Thyroid gland (tissue), 4 donors: ENCODE data around the gene LRMDA. TPM values are rescaled to one million over a fixed set of nuclear protein-coding genes. Genes with fewer than 3 reads are reported as not detected.

Experiments
- DNase-seq, 2 donors: peaks; one replicate each; pipeline ENCODE4 v3.0.0-alpha.2; 2019
- H3K27ac ChIP-seq, 3 donors: fragments of 200-600 bp; sonication (generic); 1 replicate in 2 of 3; 2 replicates in 1 of 3; pipeline ENCODE4 v1.5.1; 2016 to 2019; ENCODE audit warnings: mild to moderate bottlenecking in 1 of 3, moderate library complexity in 1 of 3
- H3K27me3 ChIP-seq: fragments of 200-600 bp; sonication (generic); one replicate; pipeline ENCODE4 v1.5.1; 2019
- H3K36me3 ChIP-seq, 2 donors: fragments of 200-600 bp; sonication (generic); one replicate each; pipeline ENCODE4 v1.5.1; 2016 to 2019
- H3K4me1 ChIP-seq, 2 donors: fragments of 200-600 bp; sonication (generic); one replicate each; pipeline ENCODE4 v1.5.1; 2017 to 2019
- H3K4me3 ChIP-seq, 3 donors: fragments of 200-600 bp; sonication (generic); replicated peaks in 1 of 3; 1 replicate in 2 of 3; 2 replicates in 1 of 3; pipeline ENCODE4 v1.5.1; 2016; ENCODE audit warnings: mild to moderate bottlenecking in 1 of 3
- H3K9me3 ChIP-seq: fragments of 200-600 bp; sonication (generic); one replicate; pipeline ENCODE4 v1.5.1; 2017
- CTCF ChIP-seq, 6 experiments: fragments of 200-600 bp in 3 of 6; fragments of 450-650 bp in 3 of 6; sonication (generic) in 3 of 6; IDR thresholded peaks; one replicate each; pipeline ENCODE4 v1.5.1; 2016 to 2019; ENCODE audit warnings: antibody characterized with exemption in 6 of 6, mild to moderate bottlenecking in 2 of 6, inconsistent platforms in 1 of 6, moderate library complexity in 1 of 6
- POLR2A ChIP-seq, 2 donors: fragments of 450-650 bp; IDR thresholded peaks; one replicate each; pipeline ENCODE4 v1.6.1; 2017; ENCODE audit warnings: antibody characterized with exemption in 2 of 2, mild to moderate bottlenecking in 2 of 2, moderate library complexity in 1 of 2
- WGBS, 2 donors: methylation state at CpG; one replicate each; pipeline ENCODE4 v1.1.5; 2017; 5-methylcytosine and 5-hydroxymethylcytosine counted together
- intact Hi-C: fragments of 100-400 bp; cut with DNase I; formaldehyde crosslinking; loops from one replicate; pipeline ENCODE4 v1.15.1; 2023
- total RNA-seq, 4 donors: library from RNA; depleted of rRNA; stranded (reverse); fragments of >200 nt; gene quantifications; one replicate each; pipeline ENCODE4 v1.2.3, GENCODE V29; 2016

Gene LRMDA
- total RNA-seq, 4 donors from 2014 or later: 16.5 to 31.7 (median 23.2) TPM

- Histone ChIP-seq H3K27ac (no peak overlapping the region), H3K4me3 (no peak overlapping the region), H3K9me3 (no peaks in the 10 kb centered on the region), H3K4me1 (peaks cover 5 to 9% of the 10 kb centered on the region in 2 donors), H3K27me3 (no peaks in the 10 kb centered on the region), H3K36me3 (no peaks in the 10 kb centered on the region)
- intact Hi-C loops: no loop called here
- TF ChIP-seq CTCF (IDR thresholded peaks at IDR 0.05) (no peak), POLR2A (IDR thresholded peaks at IDR 0.05) (no peak)
- DNase-seq: no peak
- 86 to 88% methylated on average over 11 of the region's 11 CpGs for WGBS, 2 donors
Measured at GRCh38 chr10:75726522-75727483, 295.4 kb downstream of the LRMDA start.

GRCh38 chr10:75730847-75731246, 299.4 kb downstream of the LRMDA start:
- Histone ChIP-seq H3K4me3 (no peak overlapping the region), H3K36me3 (no peaks in the 10 kb centered on the region), H3K9me3 (no peaks in the 10 kb centered on the region), H3K27ac (no peak overlapping the region), H3K4me1 (no peaks in the 10 kb centered on the region), H3K27me3 (no peaks in the 10 kb centered on the region)
- DNase-seq: no peak
- WGBS, 2 donors: 65 to 89% methylated on average over 1 of the region's 1 CpG
- intact Hi-C loops: no loop called here
- TF ChIP-seq POLR2A (IDR thresholded peaks at IDR 0.05) (no peak), CTCF (IDR thresholded peaks at IDR 0.05) (no peak)

GRCh38 chr10:75733135-75733890, 301.9 kb downstream of the LRMDA start:
- no peak for TF ChIP-seq POLR2A (IDR thresholded peaks at IDR 0.05)
- TF ChIP-seq CTCF (IDR thresholded peaks at IDR 0.05): no peak
- Histone ChIP-seq H3K27me3 (no peaks in the 10 kb centered on the region), H3K9me3 (no peaks in the 10 kb centered on the region), H3K27ac (no peak overlapping the region), H3K4me1 (no peaks in the 10 kb centered on the region), H3K36me3 (no peaks in the 10 kb centered on the region), H3K4me3 (no peak overlapping the region)
- 92 to 96% methylated on average over 2 of the region's 2 CpGs for WGBS, 2 donors
- DNase-seq: no peak
- intact Hi-C loops: no loop called here

GRCh38 chr10:75736151-75736640, 304.8 kb downstream of the LRMDA start:
- intact Hi-C loops: no loop called here
- DNase-seq: no peak
- Histone ChIP-seq H3K36me3 (no peaks in the 10 kb centered on the region), H3K27me3 (no peaks in the 10 kb centered on the region), H3K4me3 (no peak overlapping the region), H3K27ac (no peak overlapping the region), H3K9me3 (no peaks in the 10 kb centered on the region), H3K4me1 (no peaks in the 10 kb centered on the region)
- WGBS, 2 donors: 94 to 97% methylated on average over 5 of the region's 5 CpGs
- no peak for TF ChIP-seq POLR2A (IDR thresholded peaks at IDR 0.05)
- no peak for TF ChIP-seq CTCF (IDR thresholded peaks at IDR 0.05)
